GM19239 (cell line): ENCODE results near the gene UVSSA.
A peak's percentile ranks its signal among the peaks of the same experiment; 100 is the strongest.

Source experiments
- DNase-seq: peaks from one replicate; pipeline ENCODE4 v3.0.0; 2011; ENCODE audit warnings: low spot score; ENCODE audit not compliant: insufficient read length
- FAIRE-seq: peaks from 2 replicates; lab custom pipeline; 2011; peaks lifted over from hg19 to GRCh38; lab: Jason Lieb, UNC

Gene UVSSA

GRCh38 chr4:1403591-1404572, 56.9 kb downstream of the UVSSA start:
- FAIRE-seq (no peak), DNase-seq (no peak)

GRCh38 chr4:1404573-1405253, 57.7 kb downstream of the UVSSA start:
- DNase-seq = no peak

GRCh38 chr4:1405254-1405635, 58.2 kb downstream of the UVSSA start:
- DNase-seq (no peak), FAIRE-seq (no peak)

More at GRCh38 chr4:1404573-1405253, 57.7 kb downstream of the UVSSA start:
- no peak for FAIRE-seq

GRCh38 chr4:1405636-1406393, 58.8 kb downstream of the UVSSA start:
- FAIRE-seq = no peak
- DNase-seq = no peak

- DNase-seq (no peak), FAIRE-seq (no peak)
Measured at GRCh38 chr4:1406394-1406980, 59.5 kb downstream of the UVSSA start, which contains the start of gene NKX1-1. TSS of gene NKX1-1 (minus strand) at chr4:1406442. CDS start at chr4:1406442, 0 bp downstream.

GRCh38 chr4:1406981-1407656, 60.1 kb downstream of the UVSSA start:
- FAIRE-seq (no peak), DNase-seq (no peak)

GRCh38 chr4:1407657-1408333, 60.8 kb downstream of the UVSSA start:
- no peak for DNase-seq
- no peak for FAIRE-seq

- FAIRE-seq = no peak
- no peak for DNase-seq
Measured at GRCh38 chr4:1408418-1408817, 61.4 kb downstream of the UVSSA start.

- FAIRE-seq (no peak), DNase-seq (no peak)
Measured at GRCh38 chr4:1409079-1409478, 62.1 kb downstream of the UVSSA start.

- FAIRE-seq (no peak), DNase-seq (no peak)
Measured at GRCh38 chr4:1409491-1410425, 62.8 kb downstream of the UVSSA start.

- peak; percentile 51 for DNase-seq
- FAIRE-seq = no peak
Measured at GRCh38 chr4:1410491-1411325, 63.7 kb downstream of the UVSSA start.

- no peak for FAIRE-seq
- peak; percentile 23 for DNase-seq
Measured at GRCh38 chr4:1411436-1412375, 64.7 kb downstream of the UVSSA start.

GRCh38 chr4:1412376-1413203, 65.6 kb downstream of the UVSSA start:
- no peak for FAIRE-seq

GRCh38 chr4:1413204-1413663, 66.2 kb downstream of the UVSSA start:
- FAIRE-seq = no peak
- DNase-seq = no peak

More at GRCh38 chr4:1412376-1413203, 65.6 kb downstream of the UVSSA start:
- peak; percentile 24 for DNase-seq
